T-helper 2 cell treated with Interferon-gamma antibody and Interleukin-4, amounts not matched to agents 5 μg/mL and 100 μg/mL, for 36 hours (primary cell): Measurements from ENCODE around the gene KCND2.

Experiments used
- DNase-seq: peaks from one replicate; pipeline ENCODE4 v3.0.0; 2021; ENCODE audit warnings: low spot score
- H3K27ac Mint-ChIP-seq: one replicate; pipeline ENCODE4 v1.8.0; 2021; ENCODE audit warnings: mild to moderate bottlenecking, mixed read lengths
- H3K27me3 Mint-ChIP-seq: one replicate; pipeline ENCODE4 v1.8.0; 2021; ENCODE audit warnings: low read depth, mixed read lengths
- H3K36me3 Mint-ChIP-seq: one replicate; pipeline ENCODE4 v1.8.0; 2021; ENCODE audit warnings: low read depth, mixed read lengths
- H3K4me1 Mint-ChIP-seq: one replicate; pipeline ENCODE4 v1.8.0; 2021; ENCODE audit warnings: low read depth, mixed read lengths
- H3K4me3 Mint-ChIP-seq: one replicate; pipeline ENCODE4 v1.8.0; 2022; ENCODE audit warnings: mild to moderate bottlenecking, moderate library complexity, mixed read lengths
- H3K9me3 Mint-ChIP-seq: one replicate; pipeline ENCODE4 v1.8.0; 2021; ENCODE audit warnings: mixed read lengths

The KCND2 gene

DNA sequence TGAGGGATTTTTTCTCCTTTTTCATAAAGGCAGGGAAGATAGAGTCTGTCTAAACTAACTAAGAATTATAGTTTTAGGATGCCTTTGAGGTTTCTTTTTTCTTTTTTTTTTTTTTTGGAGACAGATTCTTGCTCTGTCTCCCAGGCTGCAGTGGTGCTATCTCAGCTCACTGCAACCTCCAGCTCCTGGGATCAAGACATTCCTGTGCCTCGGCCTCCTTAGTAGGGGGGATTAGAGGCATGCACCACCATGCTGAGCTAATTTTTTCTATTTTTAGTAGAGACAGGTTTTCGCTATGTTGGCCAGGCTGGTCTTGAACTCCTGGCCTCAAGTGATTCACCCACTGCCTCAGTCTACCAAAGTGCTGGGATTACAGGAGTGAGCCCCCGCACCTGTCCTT is 239.7 kb downstream of the KCND2 start:
- DNase-seq: no peak
- Mint-ChIP-seq H3K9me3 (no peaks in the 10 kb centered on the region), H3K27me3 (no peaks in the 10 kb centered on the region), H3K36me3 (no peaks in the 10 kb centered on the region), H3K27ac (no peak overlapping the region), H3K4me1 (no peaks in the 10 kb centered on the region), H3K4me3 (no peak overlapping the region)

DNA sequence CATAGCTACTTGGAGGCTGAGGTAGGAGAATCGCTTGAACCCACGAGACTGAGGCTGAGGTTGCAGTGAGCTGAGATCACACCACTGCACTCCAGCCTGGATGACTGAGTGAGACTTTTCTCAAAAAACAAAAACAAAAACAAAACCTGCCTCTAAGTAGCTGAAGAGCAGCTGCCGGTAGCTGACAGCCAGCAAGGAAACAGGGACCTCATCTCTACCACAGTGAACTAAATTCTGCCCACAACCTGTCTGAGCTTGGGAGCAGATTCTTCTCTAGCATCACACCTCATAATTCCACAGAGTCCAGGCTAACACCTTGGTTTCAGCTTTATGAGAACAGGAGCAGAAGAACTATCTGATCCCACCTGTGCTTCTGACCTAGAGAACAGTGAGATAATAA is 246.2 kb downstream of the KCND2 start:
- Mint-ChIP-seq H3K27me3 (no peaks in the 10 kb centered on the region), H3K27ac (no peak overlapping the region), H3K36me3 (no peaks in the 10 kb centered on the region), H3K4me1 (no peaks in the 10 kb centered on the region), H3K9me3 (no peaks in the 10 kb centered on the region), H3K4me3 (no peak overlapping the region)
- no peak for DNase-seq

DNA sequence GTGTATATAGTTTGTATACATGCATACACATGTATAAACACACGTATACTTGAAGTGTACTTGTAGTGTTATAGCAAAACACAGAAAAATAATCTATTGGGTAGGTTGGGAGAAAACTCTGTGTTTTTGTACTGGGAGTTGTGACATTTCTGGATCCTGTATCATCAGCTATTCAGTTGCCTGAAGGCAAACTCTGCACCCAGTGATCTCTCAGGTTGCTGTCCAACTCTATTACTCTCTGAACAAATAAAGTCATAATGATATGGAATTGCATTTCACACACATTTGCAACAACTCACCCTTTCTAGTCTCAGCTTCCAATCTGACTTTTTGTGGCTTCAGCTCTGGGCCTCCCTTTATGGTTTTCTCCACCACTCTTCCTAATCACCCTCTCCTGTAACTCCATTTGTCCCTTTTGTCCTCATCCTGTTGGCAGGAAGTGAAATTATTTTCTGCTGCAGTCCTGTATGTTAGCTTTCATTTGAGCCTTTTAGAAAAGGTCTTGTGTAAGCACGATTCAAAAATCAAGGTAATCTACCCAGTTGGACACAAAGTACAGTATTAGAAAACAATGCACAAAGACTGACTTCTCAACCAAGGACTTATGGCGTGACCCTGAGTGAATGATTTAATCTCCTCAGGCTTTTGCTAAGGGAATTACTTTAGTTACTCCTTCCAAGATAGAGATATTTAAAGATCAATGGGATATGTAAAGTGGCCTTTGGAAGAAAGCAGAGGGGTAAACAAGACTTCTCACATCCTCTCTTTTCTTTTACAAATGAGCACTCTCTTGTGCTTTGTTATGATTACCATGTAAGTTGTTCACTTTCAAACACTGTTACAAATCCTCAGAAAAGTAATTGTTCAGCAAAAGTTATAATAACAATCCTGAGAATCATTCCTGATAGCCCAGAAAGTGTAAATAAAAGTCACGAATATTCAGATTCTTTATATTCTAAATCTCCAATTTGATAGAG is 249.1 kb downstream of the KCND2 start:
- no peaks in the 10 kb centered on the region for H3K9me3 Mint-ChIP-seq
- H3K27me3 Mint-ChIP-seq: no peaks in the 10 kb centered on the region
- H3K36me3 Mint-ChIP-seq: no peaks in the 10 kb centered on the region
- DNase-seq: no peak
- no peak overlapping the region for H3K27ac Mint-ChIP-seq
- H3K4me3 Mint-ChIP-seq: no peak overlapping the region
- H3K4me1 Mint-ChIP-seq: no peaks in the 10 kb centered on the region

DNA sequence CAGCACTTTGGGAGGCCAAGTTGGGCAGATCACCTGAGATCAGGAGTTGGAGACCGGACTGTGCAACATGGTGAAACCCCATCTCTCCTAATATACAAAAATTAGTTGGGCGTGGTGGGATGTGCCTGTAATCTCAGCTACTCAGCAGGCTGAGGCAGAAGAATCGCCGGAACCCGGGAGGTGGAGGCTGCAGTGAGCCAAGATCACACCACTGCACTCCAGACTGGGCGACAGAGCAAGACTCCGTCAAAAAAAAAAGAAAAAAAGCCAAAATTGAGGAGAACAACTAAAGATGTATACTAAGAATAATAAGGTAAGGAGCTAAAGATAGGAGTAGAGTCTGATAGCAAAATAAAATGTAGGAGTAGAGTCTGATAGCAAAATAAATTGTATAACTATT is 251.0 kb downstream of the KCND2 start:
- Mint-ChIP-seq H3K9me3 (no peaks in the 10 kb centered on the region), H3K27me3 (no peaks in the 10 kb centered on the region), H3K4me3 (no peak overlapping the region), H3K4me1 (no peaks in the 10 kb centered on the region), H3K27ac (no peak overlapping the region), H3K36me3 (no peaks in the 10 kb centered on the region)
- DNase-seq: no peak

DNA sequence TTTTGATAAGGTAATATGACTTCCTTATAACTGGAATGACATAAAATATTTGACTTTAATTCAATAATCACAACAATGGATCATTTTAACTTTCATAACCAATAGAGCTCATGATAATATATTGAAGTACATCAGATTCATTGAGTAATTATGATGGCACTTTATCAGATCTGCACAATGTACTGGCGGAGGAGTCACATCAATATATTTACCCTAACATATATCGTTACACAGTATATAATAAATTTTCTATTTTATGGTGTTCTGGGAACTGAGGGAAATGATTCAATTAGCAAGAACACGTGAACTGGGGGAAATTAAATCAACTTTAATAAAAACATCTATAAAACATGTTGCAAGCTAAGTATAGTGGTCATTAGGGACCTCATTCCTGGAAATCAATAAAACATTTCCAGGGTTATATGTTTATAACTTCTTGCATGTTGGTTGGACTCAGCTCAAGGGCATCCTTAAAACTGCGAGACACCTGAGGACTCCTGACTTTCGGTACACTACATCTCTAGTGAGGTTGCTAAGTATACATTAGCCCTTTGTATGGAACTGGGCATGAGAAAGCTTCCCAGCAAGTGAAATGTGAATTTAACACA is 254.0 kb downstream of the KCND2 start:
- H3K27ac Mint-ChIP-seq: no peak overlapping the region
- no peaks in the 10 kb centered on the region for H3K4me1 Mint-ChIP-seq
- no peaks in the 10 kb centered on the region for H3K9me3 Mint-ChIP-seq
- no peak overlapping the region for H3K4me3 Mint-ChIP-seq
- no peak for DNase-seq
- no peaks in the 10 kb centered on the region for H3K36me3 Mint-ChIP-seq
- H3K27me3 Mint-ChIP-seq: no peaks in the 10 kb centered on the region

DNA sequence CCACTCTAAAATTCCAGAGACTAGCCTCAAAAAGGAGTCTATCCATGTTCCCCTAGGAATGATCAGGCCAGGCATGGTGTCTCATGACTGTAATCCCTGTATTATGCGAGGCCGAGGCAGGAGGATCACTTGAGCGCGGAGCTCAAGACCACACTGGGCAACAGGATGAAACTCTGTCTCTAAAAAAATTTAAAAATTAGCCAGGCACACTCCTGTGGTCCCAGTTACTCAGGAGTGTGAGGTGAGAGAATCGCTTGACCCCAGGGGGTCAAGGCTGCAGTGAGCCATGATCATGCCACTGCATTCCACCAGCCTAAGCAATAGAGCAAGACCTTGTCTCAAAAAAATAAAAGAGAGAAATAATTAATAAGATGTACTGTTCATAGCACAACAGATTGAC is 256.8 kb downstream of the KCND2 start:
- H3K9me3 Mint-ChIP-seq: no peaks in the 10 kb centered on the region

DNA sequence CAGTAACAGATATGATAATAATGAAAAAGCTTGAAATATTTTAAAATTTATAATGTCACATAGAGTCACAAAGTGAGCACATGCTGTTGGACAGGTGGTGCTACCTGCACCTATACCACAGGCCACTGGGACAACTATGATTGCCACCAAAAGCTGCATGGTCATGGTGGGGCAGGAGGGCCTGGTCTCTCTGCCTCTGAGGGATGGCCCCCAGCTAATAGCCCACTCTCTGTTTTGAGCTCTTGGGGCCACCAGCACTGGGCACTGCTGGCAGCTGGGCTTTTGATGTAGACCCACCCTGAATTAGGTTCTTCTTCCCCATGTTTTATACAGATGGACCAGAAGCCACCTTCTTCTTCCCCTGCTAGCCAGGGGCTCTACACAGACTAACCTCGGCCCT is 265.4 kb downstream of the KCND2 start:
- Mint-ChIP-seq H3K27ac (no peak overlapping the region), H3K36me3 (no peaks in the 10 kb centered on the region), H3K4me3 (no peak overlapping the region), H3K27me3 (no peaks in the 10 kb centered on the region), H3K9me3 (no peaks in the 10 kb centered on the region), H3K4me1 (no peaks in the 10 kb centered on the region)
- no peak for DNase-seq

More for the DNA sequence above, 256.8 kb downstream of the KCND2 start:
- Mint-ChIP-seq H3K36me3 (no peaks in the 10 kb centered on the region), H3K4me1 (no peaks in the 10 kb centered on the region), H3K27ac (no peak overlapping the region), H3K27me3 (no peaks in the 10 kb centered on the region), H3K4me3 (no peak overlapping the region)
- no peak for DNase-seq

DNA sequence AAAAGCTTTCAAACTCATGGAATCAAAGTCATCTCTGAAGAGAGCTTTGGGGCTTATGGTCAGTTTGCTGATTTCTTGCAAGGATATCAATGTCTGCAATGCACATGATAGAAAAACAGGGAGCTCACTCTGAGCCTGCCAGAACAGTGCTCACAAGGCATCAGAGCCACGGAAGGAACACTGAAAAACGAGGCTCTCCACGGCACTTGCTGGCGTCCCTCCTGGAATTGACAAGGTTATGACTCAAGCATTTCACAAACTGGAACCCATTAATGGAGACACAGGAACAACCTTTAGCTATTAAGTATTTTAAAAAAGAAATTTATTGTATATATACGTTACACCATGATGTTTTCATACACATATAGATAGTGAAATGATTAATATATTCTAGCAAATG is 266.3 kb downstream of the KCND2 start:
- H3K27me3 Mint-ChIP-seq: no peaks in the 10 kb centered on the region
- no peaks in the 10 kb centered on the region for H3K4me1 Mint-ChIP-seq
- no peaks in the 10 kb centered on the region for H3K36me3 Mint-ChIP-seq
- no peak overlapping the region for H3K4me3 Mint-ChIP-seq
- H3K27ac Mint-ChIP-seq: no peak overlapping the region
- no peaks in the 10 kb centered on the region for H3K9me3 Mint-ChIP-seq
- DNase-seq: no peak

DNA sequence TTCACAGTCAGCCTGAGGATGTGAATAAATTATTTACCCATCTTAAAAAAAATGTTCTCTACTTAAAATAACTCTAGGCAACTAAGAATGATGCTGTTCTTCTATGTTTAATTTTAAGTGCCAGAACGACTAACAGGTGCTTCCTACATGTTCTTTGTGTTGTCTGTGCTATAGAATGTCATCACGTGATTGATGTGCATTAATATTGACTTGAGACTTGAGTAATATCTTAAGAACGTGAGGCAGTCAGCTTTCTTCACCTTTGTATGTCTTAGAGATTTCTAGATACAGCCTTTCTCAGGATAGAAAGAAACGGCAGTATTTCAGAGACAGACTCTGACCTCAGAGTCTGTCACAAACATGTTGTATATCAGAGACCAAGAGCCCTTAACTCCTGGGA is 274.6 kb downstream of the KCND2 start:
- no peak overlapping the region for H3K27ac Mint-ChIP-seq
- H3K9me3 Mint-ChIP-seq: no peaks in the 10 kb centered on the region
- DNase-seq: no peak
- no peaks in the 10 kb centered on the region for H3K36me3 Mint-ChIP-seq
- no peak overlapping the region for H3K4me3 Mint-ChIP-seq
- H3K4me1 Mint-ChIP-seq: peaks cover 2% of the 10 kb centered on the region
- no peaks in the 10 kb centered on the region for H3K27me3 Mint-ChIP-seq

DNA sequence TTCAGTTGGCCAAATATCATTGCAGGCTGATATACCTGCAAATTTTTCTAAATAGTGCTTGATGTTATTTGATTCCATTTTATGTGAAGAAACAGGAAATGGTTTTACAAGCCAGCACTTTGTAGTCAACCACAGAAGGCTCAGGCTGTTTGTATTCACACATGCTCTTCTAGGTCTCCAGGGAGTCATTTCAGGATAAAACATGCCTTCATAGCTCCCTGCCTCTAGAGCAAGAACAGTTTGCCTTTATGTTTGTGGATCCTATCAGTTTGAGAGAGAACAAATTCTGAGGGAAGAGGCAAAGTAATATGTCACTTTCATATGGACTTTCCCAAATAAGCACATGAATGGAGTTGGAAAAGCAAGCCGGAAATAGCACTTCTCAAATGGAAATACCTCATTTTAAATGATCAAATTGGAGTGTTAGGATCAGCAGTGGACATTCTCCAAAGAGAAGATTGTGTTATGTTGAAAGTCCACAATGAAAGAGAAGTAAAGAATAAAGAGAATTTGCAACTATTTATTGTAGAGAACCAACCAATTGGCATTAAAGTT is 277.6 kb downstream of the KCND2 start:
- Mint-ChIP-seq H3K36me3 (no peaks in the 10 kb centered on the region), H3K27ac (no peak overlapping the region), H3K27me3 (no peaks in the 10 kb centered on the region), H3K9me3 (no peaks in the 10 kb centered on the region), H3K4me3 (no peak overlapping the region), H3K4me1 (peaks cover 2% of the 10 kb centered on the region)
- DNase-seq: no peak

DNA sequence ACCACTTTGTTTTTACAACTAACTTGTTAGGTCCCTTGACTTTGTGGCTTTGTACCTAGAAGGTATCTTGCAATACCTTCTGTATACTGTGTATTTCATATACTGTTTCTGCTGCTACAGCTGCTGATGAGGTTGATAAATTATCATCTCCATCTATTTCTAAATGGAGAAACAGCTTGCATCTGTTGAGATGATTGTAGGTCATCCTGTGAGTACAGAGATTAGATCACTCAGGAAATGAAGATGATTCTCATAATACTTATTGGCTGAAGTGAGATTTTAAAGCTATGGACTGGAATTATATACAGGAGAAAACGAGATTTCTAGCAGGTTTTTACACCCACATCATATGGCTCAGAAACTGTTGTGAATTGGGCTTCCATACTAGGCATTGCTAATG is 280.5 kb downstream of the KCND2 start:
- H3K4me3 Mint-ChIP-seq: no peak overlapping the region
- no peaks in the 10 kb centered on the region for H3K36me3 Mint-ChIP-seq
- DNase-seq: no peak
- no peaks in the 10 kb centered on the region for H3K27me3 Mint-ChIP-seq
- peaks cover 2% of the 10 kb centered on the region for H3K4me1 Mint-ChIP-seq
- H3K27ac Mint-ChIP-seq: no peak overlapping the region
- H3K9me3 Mint-ChIP-seq: no peaks in the 10 kb centered on the region

DNA sequence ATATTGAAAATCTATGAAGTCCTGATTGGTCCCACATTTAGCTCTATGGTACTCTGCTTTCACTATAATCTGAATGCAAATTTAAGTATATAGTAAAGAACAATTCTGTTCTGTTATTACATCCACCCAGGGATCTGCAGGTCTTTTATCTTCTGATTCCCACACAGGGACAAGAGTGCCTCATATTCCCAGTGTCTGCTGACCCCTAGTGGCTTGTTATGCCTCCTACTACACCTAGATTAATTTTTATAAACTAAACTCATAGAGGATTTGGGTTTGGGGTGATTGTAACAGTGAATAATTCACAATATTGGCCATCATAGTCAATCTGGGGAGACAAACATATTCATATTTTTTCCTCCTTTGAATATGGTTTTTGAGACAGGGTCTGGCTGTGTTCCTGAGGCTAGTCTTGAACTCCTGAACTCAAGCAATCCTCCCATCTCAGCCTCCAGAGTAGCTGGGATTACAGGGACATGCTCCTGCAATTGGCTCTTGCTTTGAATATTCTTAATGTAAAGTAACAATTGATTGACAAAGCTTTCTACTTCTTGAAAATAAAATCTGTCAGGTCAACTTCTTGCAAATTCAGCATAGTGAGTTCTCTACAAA is 282.1 kb downstream of the KCND2 start:
- H3K27me3 Mint-ChIP-seq: no peaks in the 10 kb centered on the region
- peaks cover 2% of the 10 kb centered on the region for H3K4me1 Mint-ChIP-seq
- H3K27ac Mint-ChIP-seq: no peak overlapping the region
- no peaks in the 10 kb centered on the region for H3K9me3 Mint-ChIP-seq
- H3K36me3 Mint-ChIP-seq: no peaks in the 10 kb centered on the region
- DNase-seq: no peak
- no peak overlapping the region for H3K4me3 Mint-ChIP-seq

DNA sequence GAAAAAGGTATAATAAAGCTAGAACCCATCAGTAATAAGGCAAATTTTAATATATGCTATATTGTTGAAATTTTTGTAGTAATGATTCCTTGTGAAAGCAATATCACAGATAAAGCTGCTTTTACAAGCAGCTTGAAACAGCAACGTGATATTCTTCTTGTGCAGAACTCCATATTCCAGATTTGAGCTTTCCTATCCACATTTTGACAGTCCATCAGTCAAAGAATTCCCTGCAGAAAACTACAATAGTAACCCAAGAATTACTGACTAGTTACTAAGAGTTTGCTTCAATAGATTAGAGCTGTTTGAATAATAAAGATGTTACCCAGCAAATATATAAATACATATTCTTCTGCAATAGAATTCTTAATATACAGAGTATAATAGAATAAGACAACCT is 291.2 kb downstream of the KCND2 start:
- Mint-ChIP-seq H3K27ac (no peak overlapping the region), H3K27me3 (no peaks in the 10 kb centered on the region), H3K4me3 (no peak overlapping the region), H3K36me3 (no peaks in the 10 kb centered on the region), H3K9me3 (no peaks in the 10 kb centered on the region), H3K4me1 (no peaks in the 10 kb centered on the region)
- DNase-seq: no peak

DNA sequence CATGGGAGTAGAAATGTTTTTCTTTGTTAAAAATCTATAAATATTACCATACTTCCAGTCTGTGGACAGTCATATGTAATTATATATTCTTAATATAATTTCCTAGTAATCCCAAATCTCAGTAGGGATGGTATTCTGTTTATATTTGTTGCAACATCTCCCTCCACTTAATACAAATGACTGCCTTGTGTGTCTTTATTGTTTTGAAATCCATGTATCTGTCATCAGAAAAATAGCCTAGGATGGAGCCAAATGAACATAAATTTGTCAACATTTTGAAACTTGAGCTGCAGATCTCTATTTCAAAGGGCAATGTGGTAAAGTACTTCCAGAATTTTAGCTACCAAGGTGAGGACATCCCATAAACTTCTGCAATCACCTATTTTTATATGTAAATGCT is 294.2 kb downstream of the KCND2 start:
- Mint-ChIP-seq H3K27me3 (no peaks in the 10 kb centered on the region), H3K36me3 (no peaks in the 10 kb centered on the region), H3K4me1 (no peaks in the 10 kb centered on the region), H3K27ac (no peak overlapping the region), H3K9me3 (no peaks in the 10 kb centered on the region), H3K4me3 (no peak overlapping the region)
- DNase-seq: no peak
